HepG2 (cell line): Measurements from ENCODE around the gene VSTM4. TPM values are rescaled to one million over a fixed set of nuclear protein-coding genes. Genes with fewer than 3 reads are reported as not detected.

ENCODE experiments used
- ATAC-seq: fragments of 200-7000 bp; cut with Tn5 transposase; 3 replicates; pipeline ENCODE4 v1.9.1; 2020; ENCODE audit warnings: mild to moderate bottlenecking, moderate library complexity
- BruUV-seq: library from RNA; stranded (reverse); fragments of 400-500 nt; replicated peaks from 2 replicates; lab custom pipeline; 2021; lab: Mats Ljungman, UMichigan
- CTCF ChIA-PET: fragments of 300-600 bp; formaldehyde crosslinking; extraction: SDS; loops from one replicate; lab custom pipeline; 2021; ENCODE audit warnings: low total read pairs, inconsistent platforms, low intra/inter-chr PET ratio; lab: Yijun Ruan, JAX
- POLR2A ChIA-PET: fragments of 350-600 bp; sonication (Branson Sonifier 250); formaldehyde crosslinking; loops from one replicate; lab custom pipeline; 2020; ENCODE audit warnings: antibody characterized with exemption, inconsistent platforms; lab: Yijun Ruan, JAX
- DNase-seq: peaks from one replicate; pipeline ENCODE4 v3.0.0-alpha.2; 2015; ENCODE audit warnings: low spot score
- FAIRE-seq: peaks from 3 replicates; lab custom pipeline; 2011; peaks lifted over from hg19 to GRCh38; lab: Jason Lieb, UNC
- H2AFZ ChIP-seq: one replicate; pipeline ENCODE4 v1.6.1; 2011; ENCODE audit warnings: low read length, inconsistent platforms
- H3K27ac ChIP-seq: fragments of 300-600 bp; 3 replicates; pipeline ENCODE4 v1.8.0; 2011; ENCODE audit warnings: mixed run types, mild to moderate bottlenecking, mixed read lengths, low read length, inconsistent platforms; ENCODE audit not compliant: insufficient read depth; ENCODE audit errors: extremely low read length
- H3K27me3 ChIP-seq, 2 experiments: fragments of 200-600 bp in 1 of 2; 2 replicates in 1 of 2; 3 replicates in 1 of 2; pipeline versions ENCODE4 v1.6.0 to v1.8.0; 2011; ENCODE audit warnings: low read length in 2 of 2, mild to moderate bottlenecking in 2 of 2, moderate library complexity in 2 of 2, inconsistent platforms in 1 of 2; ENCODE audit not compliant: insufficient read depth in 2 of 2, control insufficient read depth in 1 of 2
- H3K36me3 ChIP-seq, 2 experiments: fragments of 200-600 bp in 1 of 2; replicated peaks in 1 of 2; 2 replicates in 1 of 2; 3 replicates in 1 of 2; pipeline versions ENCODE4 v1.5.1 to v1.8.0; 2011; ENCODE audit warnings: low read length in 2 of 2, inconsistent platforms in 1 of 2; ENCODE audit not compliant: insufficient read depth in 2 of 2, control insufficient read depth in 1 of 2
- H3K4me1 ChIP-seq: 2 replicates; pipeline ENCODE4 v1.5.1; 2012; ENCODE audit warnings: low read length, inconsistent platforms; ENCODE audit not compliant: insufficient read depth
- H3K4me2 ChIP-seq: 2 replicates; pipeline ENCODE4 v1.6.0; 2011; ENCODE audit warnings: low read depth, low read length, inconsistent platforms
- H3K4me3 ChIP-seq, 3 experiments: fragments of 200-600 bp in 1 of 3; sonication (generic), shearing (Covaris generic) in 1 of 3; replicated peaks in 1 of 3; 2 replicates each; pipeline ENCODE4 v1.5.1; 2011 to 2016; ENCODE audit warnings: low read length in 3 of 3, inconsistent platforms in 2 of 3, low read depth in 2 of 3, mild to moderate bottlenecking in 2 of 3, control low read depth in 1 of 3, mixed read lengths in 1 of 3; ENCODE audit not compliant: insufficient read depth in 1 of 3
- H3K79me2 ChIP-seq: one replicate; pipeline ENCODE4 v1.6.1; 2011; ENCODE audit warnings: low read length, inconsistent platforms; ENCODE audit not compliant: insufficient read depth
- H3K9ac ChIP-seq: 2 replicates; pipeline ENCODE4 v1.6.0; 2011; ENCODE audit warnings: mild to moderate bottlenecking, low read depth, low read length, inconsistent platforms; ENCODE audit not compliant: insufficient read depth
- H3K9me3 ChIP-seq: 2 replicates; pipeline ENCODE4 v1.5.1; 2012; ENCODE audit warnings: mild to moderate bottlenecking, low read length
- H4K20me1 ChIP-seq: 2 replicates; pipeline ENCODE4 v1.6.0; 2011; ENCODE audit warnings: inconsistent platforms, mild to moderate bottlenecking, low read length, moderate library complexity; ENCODE audit not compliant: insufficient read depth
- TBL1XR1 ChIP-seq: fragments of 150-350 bp; IDR thresholded peaks from 2 replicates; pipeline ENCODE4 v1.6.1; 2014; ENCODE audit warnings: borderline replicate concordance, low read length; ENCODE audit not compliant: partially characterized antibody
- TCF7 ChIP-seq: sonication (generic); IDR thresholded peaks from 2 replicates; pipeline ENCODE4 v1.6.1; 2016; ENCODE audit warnings: antibody characterized with exemption, low read depth
- ZNF33B ChIP-seq: sonication (generic); formaldehyde crosslinking; IDR thresholded peaks from 2 replicates; pipeline ENCODE4 v1.5.1; 2020; ENCODE audit warnings: mild to moderate bottlenecking, missing genetic modification reagents
- WGBS: methylation state at CpG from one replicate; pipeline ENCODE4 v1.1.6; 2017; ENCODE audit warnings: low lambda C conversion rate; 5-methylcytosine and 5-hydroxymethylcytosine counted together
- in situ Hi-C: cut with HindIII; loops from 2 replicates; pipeline ENCODE4 v1.10.0; 2017; ENCODE audit warnings: low pct_unique_long_range_greater_than_20kb; ENCODE audit not compliant: extremely low pct_ligation_motif_present
- intact Hi-C: fragments of 100-400 bp; cut with micrococcal nuclease; formaldehyde crosslinking; loops from one replicate; pipeline ENCODE4 v1.10.0; 2022; ENCODE audit not compliant: unreplicated experiment
- polyA plus RNA-seq, 8 experiments: library from polyadenylated mRNA; depleted of rRNA in 3 of 8; stranded (reverse) in 7 of 8; unstranded in 1 of 8; fragments of >200 nt; fragmentation: Illumina TruSeq in 4 of 8; extraction: Trizol in 4 of 8; gene quantifications; 2 replicates each; pipeline versions ENCODE4 v1.2.1 to v1.2.3, GENCODE V29; 2011 to 2016; ENCODE audit warnings: low read depth in 4 of 8, missing spikeins in 1 of 8, mixed read lengths in 1 of 8; ENCODE audit not compliant: insufficient read depth in 1 of 8
- total RNA-seq, 5 experiments: library from RNA; depleted of rRNA; stranded (reverse); fragments of >200 nt; fragmentation: Illumina TruSeq; extraction: Trizol; gene quantifications; 2 replicates each; pipeline ENCODE4 v1.2.3, GENCODE V29; 2016; ENCODE audit warnings: low read depth in 1 of 5
- TF ChIP-seq, protein P1 (sequence below): sonication (generic); formaldehyde crosslinking; IDR thresholded peaks from 2 replicates; pipeline ENCODE4 v1.4.0; 2020; ENCODE audit warnings: missing genetic modification reagents
- TF ChIP-seq, protein P2 (sequence below): sonication (generic); formaldehyde crosslinking; IDR thresholded peaks from 2 replicates; pipeline ENCODE4 v1.4.0; 2020; ENCODE audit warnings: missing genetic modification reagents, mild to moderate bottlenecking, borderline replicate concordance
- TF ChIP-seq, protein P3 (sequence below): sonication (generic); formaldehyde crosslinking; IDR thresholded peaks from 2 replicates; pipeline ENCODE4 v1.8.0; 2022; ENCODE audit warnings: missing genetic modification reagents, mild to moderate bottlenecking, moderate library complexity, borderline replicate concordance
- TF ChIP-seq, protein P4 (sequence below): sonication (generic); formaldehyde crosslinking; IDR thresholded peaks from 2 replicates; pipeline ENCODE4 v1.5.1; 2020; ENCODE audit warnings: missing genetic modification reagents, mild to moderate bottlenecking, borderline replicate concordance

Gene VSTM4
- total and polyA plus RNA-seq, 2 of the 13 experiments (the other 11 are each of a cell fraction or from before 2014, with no cell fraction given) = not detected

DNA sequence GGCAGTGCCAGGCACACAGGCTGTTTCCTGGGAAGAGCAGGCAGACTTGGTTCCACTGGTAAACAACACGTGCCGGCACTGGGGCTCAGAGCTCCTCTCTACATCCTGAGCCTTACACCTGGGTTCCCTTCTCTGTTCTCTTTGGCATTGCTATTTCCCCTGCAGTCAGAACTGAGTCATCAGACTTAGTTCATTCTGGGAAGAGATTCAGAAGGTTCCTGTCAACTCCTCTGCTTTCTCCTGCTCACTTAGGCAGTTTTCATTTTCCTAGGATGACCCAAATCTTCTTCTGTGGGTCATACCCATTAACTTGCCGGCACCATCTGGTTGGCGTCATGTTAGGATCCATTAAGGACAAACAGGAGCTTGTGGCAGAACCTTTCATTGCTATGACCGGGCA lies 142.3 kb downstream of the VSTM4 start:
- Histone ChIP-seq H3K79me2 (no peaks in the 10 kb centered on the region), H3K4me1 (no peaks in the 10 kb centered on the region), H3K4me2 (no peak overlapping the region), H3K27ac (no peak overlapping the region), H2AFZ (no peak overlapping the region), H3K9ac (no peak overlapping the region), H3K9me3 (no peaks in the 10 kb centered on the region), H4K20me1 (0 out of 2 replicates have a peak, but pooled peaks cover 2% of the 10 kb centered on the region), H3K36me3 (no peaks in the 10 kb centered on the region), H3K27me3 (no peaks in the 10 kb centered on the region), H3K4me3 (no peak overlapping the region)
- ChIA-PET CTCF (no interaction called here), POLR2A (no interaction called here)
- 34% methylated on average over 5 of the region's 5 CpGs for WGBS
- in situ Hi-C loops = loop anchor here (10.0 kb wide), 2 partner anchors 392 to 542 kb away; no protein-coding TSS in a partner anchor
- BruUV-seq = no TSS peak
- TF ChIP-seq ZNF33B = no peak
- TF ChIP-seq TCF7 = no peak
- TF ChIP-seq, protein P1, sequence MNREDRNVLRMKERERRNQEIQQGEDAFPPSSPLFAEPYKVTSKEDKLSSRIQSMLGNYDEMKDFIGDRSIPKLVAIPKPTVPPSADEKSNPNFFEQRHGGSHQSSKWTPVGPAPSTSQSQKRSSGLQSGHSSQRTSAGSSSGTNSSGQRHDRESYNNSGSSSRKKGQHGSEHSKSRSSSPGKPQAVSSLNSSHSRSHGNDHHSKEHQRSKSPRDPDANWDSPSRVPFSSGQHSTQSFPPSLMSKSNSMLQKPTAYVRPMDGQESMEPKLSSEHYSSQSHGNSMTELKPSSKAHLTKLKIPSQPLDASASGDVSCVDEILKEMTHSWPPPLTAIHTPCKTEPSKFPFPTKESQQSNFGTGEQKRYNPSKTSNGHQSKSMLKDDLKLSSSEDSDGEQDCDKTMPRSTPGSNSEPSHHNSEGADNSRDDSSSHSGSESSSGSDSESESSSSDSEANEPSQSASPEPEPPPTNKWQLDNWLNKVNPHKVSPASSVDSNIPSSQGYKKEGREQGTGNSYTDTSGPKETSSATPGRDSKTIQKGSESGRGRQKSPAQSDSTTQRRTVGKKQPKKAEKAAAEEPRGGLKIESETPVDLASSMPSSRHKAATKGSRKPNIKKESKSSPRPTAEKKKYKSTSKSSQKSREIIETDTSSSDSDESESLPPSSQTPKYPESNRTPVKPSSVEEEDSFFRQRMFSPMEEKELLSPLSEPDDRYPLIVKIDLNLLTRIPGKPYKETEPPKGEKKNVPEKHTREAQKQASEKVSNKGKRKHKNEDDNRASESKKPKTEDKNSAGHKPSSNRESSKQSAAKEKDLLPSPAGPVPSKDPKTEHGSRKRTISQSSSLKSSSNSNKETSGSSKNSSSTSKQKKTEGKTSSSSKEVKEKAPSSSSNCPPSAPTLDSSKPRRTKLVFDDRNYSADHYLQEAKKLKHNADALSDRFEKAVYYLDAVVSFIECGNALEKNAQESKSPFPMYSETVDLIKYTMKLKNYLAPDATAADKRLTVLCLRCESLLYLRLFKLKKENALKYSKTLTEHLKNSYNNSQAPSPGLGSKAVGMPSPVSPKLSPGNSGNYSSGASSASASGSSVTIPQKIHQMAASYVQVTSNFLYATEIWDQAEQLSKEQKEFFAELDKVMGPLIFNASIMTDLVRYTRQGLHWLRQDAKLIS (CRISPR knock-in tag) = no peak
- TF ChIP-seq, protein P2, sequence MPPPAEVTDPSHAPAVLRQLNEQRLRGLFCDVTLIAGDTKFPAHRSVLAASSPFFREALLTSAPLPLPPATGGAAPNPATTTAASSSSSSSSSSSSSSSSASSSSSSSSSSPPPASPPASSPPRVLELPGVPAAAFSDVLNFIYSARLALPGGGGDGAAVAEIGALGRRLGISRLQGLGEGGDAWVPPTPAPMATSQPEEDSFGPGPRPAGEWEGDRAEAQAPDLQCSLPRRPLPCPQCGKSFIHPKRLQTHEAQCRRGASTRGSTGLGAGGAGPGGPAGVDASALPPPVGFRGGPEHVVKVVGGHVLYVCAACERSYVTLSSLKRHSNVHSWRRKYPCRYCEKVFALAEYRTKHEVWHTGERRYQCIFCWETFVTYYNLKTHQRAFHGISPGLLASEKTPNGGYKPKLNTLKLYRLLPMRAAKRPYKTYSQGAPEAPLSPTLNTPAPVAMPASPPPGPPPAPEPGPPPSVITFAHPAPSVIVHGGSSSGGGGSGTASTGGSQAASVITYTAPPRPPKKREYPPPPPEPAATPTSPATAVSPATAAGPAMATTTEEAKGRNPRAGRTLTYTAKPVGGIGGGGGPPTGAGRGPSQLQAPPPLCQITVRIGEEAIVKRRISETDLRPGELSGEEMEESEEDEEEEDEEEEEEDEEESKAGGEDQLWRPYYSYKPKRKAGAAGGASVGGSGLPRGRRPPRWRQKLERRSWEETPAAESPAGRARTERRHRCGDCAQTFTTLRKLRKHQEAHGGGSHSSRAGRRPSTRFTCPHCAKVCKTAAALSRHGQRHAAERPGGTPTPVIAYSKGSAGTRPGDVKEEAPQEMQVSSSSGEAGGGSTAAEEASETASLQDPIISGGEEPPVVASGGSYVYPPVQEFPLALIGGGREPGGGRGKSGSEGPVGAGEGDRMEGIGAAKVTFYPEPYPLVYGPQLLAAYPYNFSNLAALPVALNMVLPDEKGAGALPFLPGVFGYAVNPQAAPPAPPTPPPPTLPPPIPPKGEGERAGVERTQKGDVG (CRISPR knock-in tag) = no peak
- no peak for TF ChIP-seq TBL1XR1
- TF ChIP-seq, protein P3, sequence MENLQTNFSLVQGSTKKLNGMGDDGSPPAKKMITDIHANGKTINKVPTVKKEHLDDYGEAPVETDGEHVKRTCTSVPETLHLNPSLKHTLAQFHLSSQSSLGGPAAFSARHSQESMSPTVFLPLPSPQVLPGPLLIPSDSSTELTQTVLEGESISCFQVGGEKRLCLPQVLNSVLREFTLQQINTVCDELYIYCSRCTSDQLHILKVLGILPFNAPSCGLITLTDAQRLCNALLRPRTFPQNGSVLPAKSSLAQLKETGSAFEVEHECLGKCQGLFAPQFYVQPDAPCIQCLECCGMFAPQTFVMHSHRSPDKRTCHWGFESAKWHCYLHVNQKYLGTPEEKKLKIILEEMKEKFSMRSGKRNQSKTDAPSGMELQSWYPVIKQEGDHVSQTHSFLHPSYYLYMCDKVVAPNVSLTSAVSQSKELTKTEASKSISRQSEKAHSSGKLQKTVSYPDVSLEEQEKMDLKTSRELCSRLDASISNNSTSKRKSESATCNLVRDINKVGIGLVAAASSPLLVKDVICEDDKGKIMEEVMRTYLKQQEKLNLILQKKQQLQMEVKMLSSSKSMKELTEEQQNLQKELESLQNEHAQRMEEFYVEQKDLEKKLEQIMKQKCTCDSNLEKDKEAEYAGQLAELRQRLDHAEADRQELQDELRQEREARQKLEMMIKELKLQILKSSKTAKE (CRISPR knock-in tag) = no peak
- TF ChIP-seq, protein P4, sequence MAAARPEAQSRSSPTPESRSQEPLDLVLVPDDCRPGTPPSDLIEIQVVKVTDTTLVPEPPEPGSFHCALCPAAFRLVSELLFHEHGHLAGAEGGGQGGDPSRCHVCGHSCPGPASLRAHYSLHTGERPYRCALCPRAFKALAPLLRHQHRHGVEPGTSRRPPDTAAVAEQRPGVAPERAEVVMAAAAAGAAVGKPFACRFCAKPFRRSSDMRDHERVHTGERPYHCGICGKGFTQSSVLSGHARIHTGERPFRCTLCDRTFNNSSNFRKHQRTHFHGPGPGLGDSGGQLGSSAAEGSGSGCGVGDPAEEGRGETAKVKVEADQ = no peak
- FAIRE-seq (no peak), DNase-seq (no peak), ATAC-seq (no peak)
- intact Hi-C loops = no loop called here
